ENCODE measurements around the gene GCAT. TPM values are rescaled to one million over a fixed set of nuclear protein-coding genes. Genes with fewer than 3 reads are reported as not detected.

Gene GCAT
- total and polyA plus RNA-seq, 7 donors: 5.1 to 14.1 (median 8.3) TPM

GRCh38 chr22:37812869-37813678, 5.3 kb downstream of the GCAT start:
- intact Hi-C loops (cut with DNase I): no loop called here
- DNase-seq: no peak
- Histone ChIP-seq H3K27ac (no peak overlapping the region), H3K4me3 (no peak overlapping the region), H3K9me3 (no peaks in the 10 kb centered on the region), H3K27me3 (no peaks in the 10 kb centered on the region), H3K4me1 (peaks cover 0 to 19% (median 14%) of the 10 kb centered on the region in 4 donors), H3K36me3 (peaks cover 0 to 20% (median 0%) of the 10 kb centered on the region in 4 donors)
- no peak for TF ChIP-seq POLR2AphosphoS5 (IDR thresholded peaks at IDR 0.05)
- TF ChIP-seq CTCF (IDR thresholded peaks at IDR 0.05): no peak
- TF ChIP-seq POLR2A (IDR thresholded peaks at IDR 0.05): no peak
- no peak for TF ChIP-seq EP300 (IDR thresholded peaks at IDR 0.05)
- WGBS, 2 donors: 94 to 96% methylated on average over 27 of the region's 27 CpGs

GRCh38 chr22:37815593-37815992, 7.9 kb downstream of the GCAT start:
- intact Hi-C loops (cut with DNase I): no loop called here
- no peak for DNase-seq

GRCh38 chr22:37816543-37817180, 8.9 kb downstream of the GCAT start:
- TF ChIP-seq POLR2AphosphoS5 (IDR thresholded peaks at IDR 0.05) (no peak), POLR2A (IDR thresholded peaks at IDR 0.05) (no peak), CTCF (IDR thresholded peaks at IDR 0.05) (no peak), EP300 (IDR thresholded peaks at IDR 0.05) (no peak)
- no peak for DNase-seq
- 94 to 95% methylated on average over 23 of the region's 23 CpGs for WGBS, 2 donors
- intact Hi-C loops (cut with DNase I): loop anchor here (1.0 kb wide), 1 partner anchor 149 kb away; no protein-coding TSS in a partner anchor
- Histone ChIP-seq H3K4me3 (no peak overlapping the region), H3K27me3 (peaks cover 0 to 23% (median 6%) of the 10 kb centered on the region in 3 donors), H3K9me3 (no peaks in the 10 kb centered on the region), H3K27ac (no peak overlapping the region), H3K36me3 (peaks cover 0 to 20% (median 0%) of the 10 kb centered on the region in 4 donors), H3K4me1 (peaks cover 0 to 19% (median 16%) of the 10 kb centered on the region in 4 donors)

More at GRCh38 chr22:37815593-37815992, 7.9 kb downstream of the GCAT start:
- H3K4me3 ChIP-seq: no peak overlapping the region
- peaks cover 0 to 20% (median 0%) of the 10 kb centered on the region in 4 donors for H3K36me3 ChIP-seq
- H3K9me3 ChIP-seq: no peaks in the 10 kb centered on the region
- peaks cover 0 to 19% (median 16%) of the 10 kb centered on the region in 4 donors for H3K4me1 ChIP-seq
- 89 to 93% methylated on average over 12 of the region's 12 CpGs for WGBS, 2 donors
- H3K27ac ChIP-seq: no peak overlapping the region
- no peak for TF ChIP-seq EP300 (IDR thresholded peaks at IDR 0.05)
- no peak for TF ChIP-seq POLR2AphosphoS5 (IDR thresholded peaks at IDR 0.05)
- TF ChIP-seq POLR2A (IDR thresholded peaks at IDR 0.05): no peak
- TF ChIP-seq CTCF (IDR thresholded peaks at IDR 0.05): no peak
- peaks cover 0 to 17% (median 6%) of the 10 kb centered on the region in 3 donors for H3K27me3 ChIP-seq

- H3K4me1 ChIP-seq: peaks cover 0 to 19% (median 16%) of the 10 kb centered on the region in 4 donors
- H3K9me3 ChIP-seq: no peaks in the 10 kb centered on the region
- TF ChIP-seq CTCF (IDR thresholded peaks at IDR 0.05): peak; percentile 93 to 97 (median 96)
- no peak for TF ChIP-seq POLR2A (IDR thresholded peaks at IDR 0.05)
- no peak for TF ChIP-seq EP300 (IDR thresholded peaks at IDR 0.05)
- peak in 2 of 4 donors; percentile 28 to 44 for TF ChIP-seq POLR2AphosphoS5 (IDR thresholded peaks at IDR 0.05)
- H3K27ac ChIP-seq: peak overlapping the region in 3 of 4 donors; percentile 41 to 65 (median 55)
- H3K4me3 ChIP-seq: peak overlapping the region in 3 of 4 donors; percentile 32 to 48 (median 47)
- peaks cover 0 to 35% (median 17%) of the 10 kb centered on the region in 3 donors for H3K27me3 ChIP-seq
- intact Hi-C loops (cut with DNase I): loop anchor here (1.0 kb wide), 2 partner anchors 45 to 147 kb away; no protein-coding TSS in a partner anchor
- peak; percentile 90 for DNase-seq
- H3K36me3 ChIP-seq: peaks cover 0 to 20% (median 0%) of the 10 kb centered on the region in 4 donors
- 4 to 6% methylated on average over 29 of the region's 29 CpGs for WGBS, 2 donors
Observed at GRCh38 chr22:37817705-37818408, 10.1 kb downstream of the GCAT start.
